Forelimb muscle (tissue), 1 donor: ENCODE data around the gene GOLGA6A. TPM values are rescaled to one million over a fixed set of nuclear protein-coding genes. Genes with fewer than 3 reads are reported as not detected.
A peak's percentile ranks its signal among the peaks of the same experiment; 100 is the strongest.
"Not testable (repeated sequence)": the region's sequence is repeated elsewhere in the genome, so short reads cannot be mapped to it uniquely, and the experiment has no call there.

ENCODE experiments used
- DNase-seq: peaks from one replicate; pipeline ENCODE4 v3.0.0-alpha.2; 2013; ENCODE audit warnings: low read depth
- polyA plus RNA-seq: library from polyadenylated mRNA; unstranded; fragments of 120-200 nt; gene quantifications from one replicate; pipeline ENCODE4 v1.2.1, GENCODE V29; 2013; ENCODE audit not compliant: insufficient read length

Gene GOLGA6A
- 0.53 TPM for polyA plus RNA-seq

- not testable (repeated sequence) for DNase-seq
Measured at GRCh38 chr15:74082450-74082849, at the start of gene GOLGA6A. Gene GOLGA6A (minus strand): TSS chr15:74082550. CDS start chr15:74082509, 41 bp downstream.

GRCh38 chr15:74131628-74132413, 49.5 kb upstream of the GOLGA6A start:
- DNase-seq: no peak

- DNase-seq: no peak
Measured at GRCh38 chr15:74130849-74131627, 48.7 kb upstream of the GOLGA6A start.

DNA sequence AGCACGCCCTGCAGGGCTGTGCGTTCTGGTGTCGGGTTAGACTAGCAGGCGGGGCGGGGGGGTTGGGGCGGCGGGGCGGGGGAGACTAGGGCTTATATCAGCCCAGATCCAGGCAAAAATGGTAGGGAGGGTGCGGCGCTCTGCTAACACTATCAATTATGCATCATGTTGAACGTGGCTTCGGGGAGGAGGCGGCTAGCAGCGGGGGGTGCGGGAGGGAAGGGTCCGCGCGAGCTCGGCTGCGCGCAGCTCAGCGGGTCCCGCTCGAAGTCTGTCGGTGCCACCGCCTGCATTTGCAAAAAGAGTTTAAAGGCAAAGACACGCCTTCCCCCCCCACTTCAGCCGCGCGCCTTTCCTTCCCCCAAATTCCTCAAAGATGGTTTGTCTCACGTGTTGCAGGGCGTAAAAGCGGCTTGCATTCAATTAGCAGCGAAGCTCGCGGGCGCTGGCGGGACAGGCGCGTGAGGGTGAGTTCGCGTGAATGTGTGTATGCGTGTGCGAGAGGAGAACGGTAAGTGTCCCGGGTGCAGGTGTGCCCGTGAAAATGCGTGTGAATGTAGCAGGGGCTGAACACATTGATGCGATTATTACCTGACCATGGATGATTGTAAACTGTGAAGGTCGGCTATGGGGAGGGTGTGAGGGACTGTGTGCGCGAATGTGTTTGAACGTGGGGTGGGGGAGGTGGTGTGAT, 48.0 kb upstream of the GOLGA6A start, which contains the start of gene ISLR2:
Gene ISLR2, plus strand, starts transcription at position 432 of the 694 bp plus-strand sequence. CDS start 2,169 bp downstream, outside the sequence.
- no peak for DNase-seq

DNA sequence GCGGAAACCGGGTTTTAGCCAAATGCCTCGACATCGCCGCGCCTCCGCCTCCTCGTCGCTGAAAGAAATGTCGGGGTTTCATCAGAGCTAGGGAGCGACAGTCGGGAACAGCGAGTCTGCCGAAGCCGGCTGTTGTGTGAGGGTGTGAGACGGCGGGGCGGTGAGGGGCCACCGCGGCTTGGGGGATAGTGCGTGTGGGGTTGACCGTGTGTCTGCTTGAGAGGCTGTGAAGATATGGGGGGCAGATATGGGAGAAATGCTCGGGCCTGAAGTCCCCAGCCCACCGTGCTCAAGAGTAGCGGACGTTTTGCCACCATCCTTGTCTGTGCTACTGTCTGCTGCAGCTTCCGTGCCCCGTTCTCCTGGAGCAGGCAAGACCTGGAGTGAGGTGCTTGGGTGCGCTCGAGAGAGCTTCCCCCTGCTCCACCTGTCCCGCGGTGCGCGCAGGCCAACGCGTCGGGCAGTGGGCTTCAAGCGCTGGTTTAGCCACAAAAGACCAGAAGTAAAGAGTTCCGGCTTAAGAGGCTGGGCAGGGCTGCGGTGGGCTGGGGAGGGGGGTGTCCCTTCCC, 47.3 kb upstream of the GOLGA6A start:
- no peak for DNase-seq

DNA sequence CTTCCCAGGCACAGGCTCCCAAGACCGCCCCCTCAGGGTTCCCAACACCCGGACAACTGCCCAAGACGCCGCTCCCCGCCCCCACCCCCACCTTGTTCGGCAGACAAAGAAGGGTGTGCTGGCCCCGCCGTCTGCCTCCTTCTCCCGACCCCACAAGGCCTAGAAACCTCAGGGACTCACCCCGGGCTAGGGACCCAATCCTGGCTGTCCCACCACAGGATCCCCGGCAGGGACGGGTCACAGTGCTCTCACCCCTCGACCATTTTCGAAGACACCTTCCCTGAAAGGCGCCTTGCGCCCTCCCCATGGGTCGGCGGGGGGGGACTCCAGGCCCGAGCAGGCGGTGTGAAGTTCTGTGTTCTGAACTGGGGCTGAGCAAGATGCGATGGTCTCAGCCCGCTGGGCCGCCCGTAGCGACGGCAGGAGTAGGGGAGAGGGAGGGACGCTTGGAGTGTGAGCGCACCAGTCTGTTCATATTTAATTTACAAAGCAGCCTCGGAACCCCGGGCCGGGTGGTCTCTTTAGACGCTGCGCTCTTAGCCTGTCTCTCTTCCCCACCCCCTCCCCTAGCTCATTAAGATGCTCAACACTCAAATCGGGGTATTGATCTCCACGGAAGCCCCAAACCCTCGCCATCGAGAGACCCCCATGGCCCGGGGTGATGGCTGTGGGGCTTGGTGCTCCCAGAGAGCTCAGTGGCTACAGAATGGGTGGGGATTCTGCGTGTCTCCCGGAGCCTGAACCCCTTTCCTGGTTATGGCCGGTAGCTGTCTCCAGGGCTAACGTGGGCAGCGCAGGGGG, 46.6 kb upstream of the GOLGA6A start:
- DNase-seq: no peak

GRCh38 chr15:74127954-74128784, 45.8 kb upstream of the GOLGA6A start:
- no peak for DNase-seq

GRCh38 chr15:74127255-74127953, 45.1 kb upstream of the GOLGA6A start:
- peak; percentile 57 for DNase-seq

GRCh38 chr15:74124759-74125158, 42.4 kb upstream of the GOLGA6A start:
- DNase-seq: no peak

DNA sequence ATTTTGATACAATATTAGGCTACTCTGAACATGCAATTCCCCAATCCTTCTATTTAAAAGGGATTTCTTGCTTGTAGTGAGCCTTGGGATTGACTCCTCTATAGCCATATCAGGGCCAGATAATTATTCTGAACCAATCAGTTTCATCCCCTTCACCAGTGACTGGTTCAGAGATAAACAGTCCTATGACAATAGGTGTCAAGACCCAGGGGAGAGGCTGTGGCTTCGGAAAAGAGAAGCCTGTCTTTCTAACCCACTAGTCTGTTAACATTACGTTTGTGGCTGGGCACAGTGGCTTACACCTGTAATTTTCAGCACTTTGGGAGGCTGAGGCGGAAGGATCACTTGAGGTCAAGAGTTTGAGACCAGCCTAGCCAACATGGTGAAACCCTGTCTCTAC, 41.8 kb upstream of the GOLGA6A start:
- DNase-seq: no peak

GRCh38 chr15:74123658-74124057, 41.3 kb upstream of the GOLGA6A start:
- no peak for DNase-seq

GRCh38 chr15:74123131-74123429, 40.7 kb upstream of the GOLGA6A start:
- no peak for DNase-seq

GRCh38 chr15:74122403-74123130, 40.2 kb upstream of the GOLGA6A start:
- DNase-seq: no peak

DNA sequence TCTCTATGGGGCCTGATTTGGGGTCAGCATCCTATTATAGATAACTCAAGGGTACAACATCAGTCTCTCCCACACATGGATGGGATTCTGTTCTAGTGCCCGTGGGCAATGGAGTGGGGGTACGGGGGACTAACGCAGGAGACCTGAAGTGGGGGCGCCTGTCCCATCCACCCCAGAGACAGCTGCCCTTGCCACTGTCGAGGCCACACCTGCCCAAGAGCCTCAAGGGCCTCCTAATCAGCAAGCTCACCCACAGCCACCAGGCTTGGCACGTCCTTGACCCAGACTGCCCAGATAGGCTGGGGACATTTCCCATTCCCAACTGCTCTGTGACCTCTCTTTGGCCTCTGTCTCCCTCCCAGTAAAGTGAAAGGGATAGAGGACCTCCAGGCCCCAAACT, 39.5 kb upstream of the GOLGA6A start:
- DNase-seq: no peak

GRCh38 chr15:74121039-74121438, 38.7 kb upstream of the GOLGA6A start:
- no peak for DNase-seq

DNA sequence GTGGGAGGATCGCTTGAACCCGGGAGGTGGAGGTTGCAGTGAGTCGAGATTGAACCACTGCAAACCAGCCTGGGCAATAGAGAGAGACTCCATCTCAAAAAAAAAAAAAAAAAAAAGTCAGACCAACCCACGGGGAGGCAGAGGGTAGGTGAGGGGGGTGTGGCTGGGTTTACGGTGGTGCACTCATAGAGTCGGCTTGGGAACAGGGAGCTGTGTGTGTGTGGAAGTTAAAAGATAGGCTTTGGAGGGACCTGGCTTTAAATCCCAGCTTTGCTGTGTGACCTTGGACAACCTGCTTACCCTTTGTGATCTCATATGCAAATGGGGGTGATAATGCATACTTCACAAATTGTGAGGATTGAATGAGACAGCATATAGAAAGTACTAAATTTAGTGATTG, 38.1 kb upstream of the GOLGA6A start:
- DNase-seq: no peak

- no peak for DNase-seq
Measured at GRCh38 chr15:74109713-74110112, 27.4 kb upstream of the GOLGA6A start.

DNA sequence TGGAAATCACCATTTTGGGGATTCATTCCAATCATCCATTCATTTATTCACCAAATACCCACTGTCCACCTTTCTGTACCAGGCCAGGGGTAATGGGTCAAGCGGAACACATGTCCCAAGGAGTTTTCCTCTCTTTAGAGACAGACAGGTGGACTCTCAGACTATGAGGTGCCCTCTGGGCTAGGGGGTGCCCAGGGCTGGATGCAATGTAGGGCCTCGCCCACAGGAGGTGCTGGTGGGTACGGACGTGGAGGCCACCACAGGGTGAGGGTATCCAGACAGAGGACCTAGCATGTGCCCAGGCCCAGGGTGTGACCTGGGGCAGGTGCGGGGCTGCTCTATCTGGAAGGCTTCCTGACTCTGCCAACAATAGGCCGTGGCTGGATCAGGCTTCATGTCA, 26.3 kb upstream of the GOLGA6A start:
- DNase-seq: not testable (repeated sequence)

GRCh38 chr15:74108111-74108510, 25.8 kb upstream of the GOLGA6A start:
- DNase-seq: no peak
